H1 (cell line): ENCODE results near the gene PCNX3. TPM values are rescaled to one million over a fixed set of nuclear protein-coding genes. Genes with fewer than 3 reads are reported as not detected.

Source experiments
- ATF2 ChIP-seq: IDR thresholded peaks from 2 replicates; pipeline ENCODE4 v1.6.1; 2012; ENCODE audit warnings: low read length, inconsistent platforms
- GTF2F1 ChIP-seq: IDR thresholded peaks from 2 replicates; pipeline ENCODE4 v1.6.1; 2012; ENCODE audit warnings: low read depth, low read length, improper control_type of control experiment, borderline replicate concordance
- KDM4A ChIP-seq: IDR thresholded peaks from one replicate; pipeline ENCODE4 v1.7.1; 2012; ENCODE audit warnings: low read depth, mild to moderate bottlenecking, moderate library complexity, low read length, inconsistent platforms; ENCODE audit not compliant: severe bottlenecking
- RXRA ChIP-seq: IDR thresholded peaks from 2 replicates; pipeline ENCODE4 v1.6.1; 2011; ENCODE audit warnings: low read depth, mild to moderate bottlenecking, low read length, moderate library complexity; ENCODE audit not compliant: insufficient read depth
- polyA plus RNA-seq, 7 experiments: library from polyadenylated mRNA; depleted of rRNA in 3 of 7; stranded (reverse) in 5 of 7; unstranded in 2 of 7; fragments of >200 nt in 5 of 7; fragments of 200-250 nt in 2 of 7; gene quantifications; 1 replicate in 5 of 7; 2 replicates in 1 of 7; 4 replicates in 1 of 7; pipeline versions ENCODE4 v1.2.1 to v1.2.3, GENCODE V29; 2011 to 2013; ENCODE audit warnings: missing spikeins in 2 of 7, mixed read lengths in 2 of 7
- total RNA-seq: library from RNA; stranded (reverse); fragmentation: NEBNext Ultra II Directional; extraction: Animal tissue kit (Norgen Biotek cat#: 25700); gene quantifications from 2 replicates; pipeline ENCODE4 v1.2.1, GENCODE V29; 2021
- TF ChIP-seq, protein P1 (sequence below), 3 experiments: IDR thresholded peaks; 1 replicate in 2 of 3; 2 replicates in 1 of 3; pipeline versions ENCODE4 v1.5.1 to v1.6.1; 2011; ENCODE audit warnings: low read length in 3 of 3, mild to moderate bottlenecking in 3 of 3, inconsistent platforms in 2 of 3, low read depth in 1 of 3, moderate library complexity in 1 of 3; ENCODE audit not compliant: insufficient read depth in 1 of 3; ENCODE audit errors: control extremely low read depth in 1 of 3

The PCNX3 gene
- total and polyA plus RNA-seq, 2 of the 8 experiments (the other 6 are each of a cell fraction or from before 2014, with no cell fraction given): 27.2 to 38.8 TPM

DNA sequence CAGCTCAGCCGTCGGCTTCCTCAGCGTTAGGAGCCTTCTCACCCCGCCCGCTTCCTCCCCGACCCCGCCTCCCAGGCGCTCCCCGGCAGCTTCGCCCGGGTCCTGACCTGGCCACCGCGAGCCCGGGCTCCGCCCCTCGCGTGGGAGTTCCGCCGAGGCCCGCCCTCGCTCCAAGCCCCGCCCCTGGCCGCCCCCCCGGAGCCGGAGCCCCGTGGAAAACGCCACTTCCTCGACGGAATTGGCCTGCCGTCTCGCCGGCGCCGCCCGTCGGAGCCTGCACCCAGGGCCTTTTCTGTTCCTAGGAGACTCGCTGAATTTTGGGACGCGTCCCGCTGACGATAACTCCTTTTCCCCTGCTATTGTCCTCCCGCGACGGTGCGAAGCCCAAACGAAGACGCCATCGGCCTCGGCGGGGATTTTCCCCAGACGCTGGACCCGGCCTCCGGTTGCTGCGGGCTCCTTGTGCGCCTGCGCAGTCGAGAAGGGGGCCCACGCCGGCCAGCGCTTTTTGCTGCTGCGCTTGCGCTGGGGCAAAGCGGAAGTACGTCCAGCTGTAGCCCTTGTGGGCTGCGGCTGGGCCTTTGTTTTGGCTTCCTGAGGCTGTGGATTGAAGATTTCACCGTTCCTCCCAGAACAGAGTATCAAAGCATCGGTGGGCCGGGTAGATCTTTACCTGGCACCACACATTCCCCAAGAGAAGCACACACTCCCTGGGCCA is 37.1 kb downstream of the PCNX3 start (continued):
- TF ChIP-seq, protein P1, sequence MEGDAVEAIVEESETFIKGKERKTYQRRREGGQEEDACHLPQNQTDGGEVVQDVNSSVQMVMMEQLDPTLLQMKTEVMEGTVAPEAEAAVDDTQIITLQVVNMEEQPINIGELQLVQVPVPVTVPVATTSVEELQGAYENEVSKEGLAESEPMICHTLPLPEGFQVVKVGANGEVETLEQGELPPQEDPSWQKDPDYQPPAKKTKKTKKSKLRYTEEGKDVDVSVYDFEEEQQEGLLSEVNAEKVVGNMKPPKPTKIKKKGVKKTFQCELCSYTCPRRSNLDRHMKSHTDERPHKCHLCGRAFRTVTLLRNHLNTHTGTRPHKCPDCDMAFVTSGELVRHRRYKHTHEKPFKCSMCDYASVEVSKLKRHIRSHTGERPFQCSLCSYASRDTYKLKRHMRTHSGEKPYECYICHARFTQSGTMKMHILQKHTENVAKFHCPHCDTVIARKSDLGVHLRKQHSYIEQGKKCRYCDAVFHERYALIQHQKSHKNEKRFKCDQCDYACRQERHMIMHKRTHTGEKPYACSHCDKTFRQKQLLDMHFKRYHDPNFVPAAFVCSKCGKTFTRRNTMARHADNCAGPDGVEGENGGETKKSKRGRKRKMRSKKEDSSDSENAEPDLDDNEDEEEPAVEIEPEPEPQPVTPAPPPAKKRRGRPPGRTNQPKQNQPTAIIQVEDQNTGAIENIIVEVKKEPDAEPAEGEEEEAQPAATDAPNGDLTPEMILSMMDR (IDR thresholded peaks at IDR 0.05; ENCODE audit: control extremely low read depth in 1 of 3, insufficient read depth in 1 of 3, low read depth in 1 of 3, low read length in 3 of 3): no peak
- TF ChIP-seq GTF2F1 (no peak), RXRA (no peak), KDM4A (peak; percentile 40), ATF2 (0 out of 2 replicates have a peak, but pooled peaks have one; percentile 18)
